MM.1S (cell line): ENCODE results near the gene KRT5.

Experiments
- DNase-seq: peaks from one replicate; pipeline ENCODE4 v3.0.0-alpha.2; 2015
- H2AFZ ChIP-seq: fragments of 300-600 bp; sonication (generic); 2 replicates; pipeline ENCODE4 v1.6.0; 2016; ENCODE audit warnings: antibody characterized with exemption, low read length
- H3F3A ChIP-seq: fragments of 300-600 bp; sonication (generic); 2 replicates; pipeline ENCODE4 v1.6.1; 2016; ENCODE audit warnings: mild to moderate bottlenecking, antibody characterized with exemption, low read length, moderate library complexity, mixed read lengths; ENCODE audit not compliant: insufficient read depth
- H3K27ac ChIP-seq: fragments of 300-600 bp; sonication (generic); 2 replicates; pipeline ENCODE4 v1.5.1; 2016; ENCODE audit warnings: mild to moderate bottlenecking, low read length
- H3K27me3 ChIP-seq: fragments of 300-600 bp; sonication (generic); replicated peaks from 2 replicates; pipeline ENCODE4 v1.6.0; 2016; ENCODE audit warnings: low read length; ENCODE audit not compliant: insufficient read depth
- H3K36me3 ChIP-seq: fragments of 300-600 bp; sonication (generic); replicated peaks from 2 replicates; pipeline ENCODE4 v1.6.1; 2016; ENCODE audit warnings: mild to moderate bottlenecking, low read length, mixed read lengths; ENCODE audit not compliant: insufficient read depth
- H3K4me1 ChIP-seq: fragments of 300-600 bp; sonication (generic); 2 replicates; pipeline ENCODE4 v1.6.1; 2016; ENCODE audit warnings: low read length, mixed read lengths
- H3K4me2 ChIP-seq: fragments of 300-600 bp; sonication (generic); 2 replicates; pipeline ENCODE4 v1.6.0; 2016; ENCODE audit warnings: low read depth, low read length
- H3K4me3 ChIP-seq: fragments of 300-600 bp; sonication (generic); 2 replicates; pipeline ENCODE4 v1.5.1; 2016; ENCODE audit warnings: low read length, mixed read lengths
- H3K79me2 ChIP-seq: fragments of 300-600 bp; sonication (generic); 2 replicates; pipeline ENCODE4 v1.6.1; 2016; ENCODE audit warnings: mixed run types, low read length, mixed read lengths
- H3K9ac ChIP-seq: fragments of 300-600 bp; sonication (generic); 2 replicates; pipeline ENCODE4 v1.6.1; 2016; ENCODE audit warnings: low read length, mixed read lengths
- H3K9me2 ChIP-seq: fragments of 300-600 bp; sonication (generic); replicated peaks from 2 replicates; pipeline ENCODE4 v1.6.1; 2016; ENCODE audit warnings: mild to moderate bottlenecking, low read length, mixed read lengths; ENCODE audit not compliant: insufficient read depth
- H3K9me3 ChIP-seq: fragments of 300-600 bp; sonication (generic); replicated peaks from 2 replicates; pipeline ENCODE4 v1.6.1; 2016; ENCODE audit warnings: mild to moderate bottlenecking, low read length, mixed read lengths; ENCODE audit not compliant: insufficient read depth
- H4K20me1 ChIP-seq: fragments of 300-600 bp; sonication (generic); 2 replicates; pipeline ENCODE4 v1.6.1; 2016; ENCODE audit warnings: mild to moderate bottlenecking, low read length, moderate library complexity, mixed read lengths; ENCODE audit not compliant: insufficient read depth
- CTCF ChIP-seq: fragments of 300-600 bp; sonication (generic); IDR thresholded peaks from 2 replicates; pipeline ENCODE4 v1.5.1; 2016; ENCODE audit warnings: antibody characterized with exemption, low read length, mixed read lengths
- EZH2 ChIP-seq: fragments of 300-600 bp; sonication (generic); optimal IDR thresholded peaks from 2 replicates; pipeline ENCODE3; 2017; ENCODE audit warnings: low read depth, mild to moderate bottlenecking, antibody characterized with exemption, low read length, mixed read lengths
- EZH2phosphoT487 ChIP-seq: fragments of 300-600 bp; sonication (generic); IDR thresholded peaks from 2 replicates; pipeline ENCODE4 v1.6.1; 2018; ENCODE audit warnings: antibody characterized with exemption, low read length

KRT5 gene

GRCh38 chr12:52535574-52535973, 15.4 kb upstream of the KRT5 start:
- DNase-seq, result no peak

GRCh38 chr12:52534482-52534881, 14.3 kb upstream of the KRT5 start:
- DNase-seq, result no peak
- Histone ChIP-seq H4K20me1 (no peaks in the 10 kb centered on the region), H3F3A (no peaks in the 10 kb centered on the region)

More at GRCh38 chr12:52535574-52535973, 15.4 kb upstream of the KRT5 start:
- Histone ChIP-seq H3K79me2 (no peaks in the 10 kb centered on the region), H3K27ac (no peak overlapping the region), H3K4me2 (no peak overlapping the region), H3K36me3 (no peaks in the 10 kb centered on the region), H3K27me3 (peaks cover 35% of the 10 kb centered on the region), H3K9ac (no peak overlapping the region), H3K9me3 (no peaks in the 10 kb centered on the region), H4K20me1 (no peaks in the 10 kb centered on the region), H3K9me2 (no peaks in the 10 kb centered on the region), H3K4me1 (no peaks in the 10 kb centered on the region), H3F3A (no peaks in the 10 kb centered on the region), H2AFZ (no peak overlapping the region), H3K4me3 (no peak overlapping the region)
- TF ChIP-seq CTCF (no peak), EZH2phosphoT487 (no peak), EZH2 (no peak)

DNA sequence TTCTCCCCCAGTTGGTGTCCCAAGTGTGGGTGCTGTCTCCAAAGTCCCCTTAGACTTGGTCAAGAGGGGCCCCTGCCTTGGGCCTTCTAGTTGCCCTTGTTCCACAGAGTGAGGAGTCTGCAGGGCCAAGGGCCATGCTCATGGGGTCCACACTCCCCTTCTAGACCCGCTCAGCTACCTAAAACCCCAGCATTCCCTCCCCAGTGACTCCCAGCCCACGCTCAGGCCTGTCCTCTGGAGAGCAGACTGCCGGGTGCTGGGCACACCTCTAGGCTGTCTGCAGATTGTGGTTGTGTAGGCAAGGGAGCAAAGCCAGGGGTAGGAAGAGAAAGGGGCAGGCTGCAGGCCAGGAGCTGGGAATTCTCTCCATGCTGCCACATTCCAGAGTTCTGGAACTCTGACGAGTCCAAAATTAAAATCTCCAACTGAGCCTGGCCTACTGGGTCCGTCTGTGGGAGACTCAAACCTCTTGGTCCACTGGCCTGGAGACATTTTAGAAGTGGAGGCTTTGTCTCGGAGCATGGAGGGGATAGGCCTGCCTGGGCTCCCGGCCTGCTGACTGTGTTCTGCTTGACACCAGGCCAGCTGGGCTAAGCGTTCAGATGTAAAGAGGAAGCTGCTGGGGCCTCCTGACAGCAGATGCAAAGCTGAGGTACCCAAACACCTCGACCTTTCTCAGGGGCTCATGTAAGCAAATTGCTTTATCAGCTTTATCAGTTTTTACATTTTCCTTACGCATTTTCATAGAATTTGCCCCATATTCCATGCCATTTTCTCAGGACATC, 13.7 kb upstream of the KRT5 start:
- Histone ChIP-seq H3K36me3 (no peaks in the 10 kb centered on the region), H3K79me2 (no peaks in the 10 kb centered on the region), H4K20me1 (no peaks in the 10 kb centered on the region), H3K9ac (no peak overlapping the region), H3K27ac (no peak overlapping the region), H3K4me1 (no peaks in the 10 kb centered on the region), H3K4me3 (no peak overlapping the region), H3F3A (no peaks in the 10 kb centered on the region), H3K9me2 (no peaks in the 10 kb centered on the region), H3K4me2 (no peak overlapping the region), H3K27me3 (peaks cover 40% of the 10 kb centered on the region), H3K9me3 (no peaks in the 10 kb centered on the region), H2AFZ (no peak overlapping the region)
- DNase-seq, result no peak
- TF ChIP-seq EZH2, result no peak
- TF ChIP-seq CTCF, result no peak
- no peak for TF ChIP-seq EZH2phosphoT487

More at GRCh38 chr12:52534482-52534881, 14.3 kb upstream of the KRT5 start:
- H3K27ac ChIP-seq, result no peak overlapping the region
- H3K79me2 ChIP-seq, result no peaks in the 10 kb centered on the region
- no peaks in the 10 kb centered on the region for H3K36me3 ChIP-seq
- no peak overlapping the region for H3K4me3 ChIP-seq
- H3K4me2 ChIP-seq, result no peak overlapping the region
- no peaks in the 10 kb centered on the region for H3K9me3 ChIP-seq
- H3K9ac ChIP-seq, result no peak overlapping the region
- H3K27me3 ChIP-seq, result peaks cover 37% of the 10 kb centered on the region
- H2AFZ ChIP-seq, result no peak overlapping the region
- TF ChIP-seq CTCF (no peak), EZH2 (no peak), EZH2phosphoT487 (no peak)
- H3K9me2 ChIP-seq, result no peaks in the 10 kb centered on the region
- no peaks in the 10 kb centered on the region for H3K4me1 ChIP-seq
